Gastroesophageal sphincter (tissue), 4 donors: ENCODE data around the gene FAM53B. TPM values are rescaled to one million over a fixed set of nuclear protein-coding genes. Genes with fewer than 3 reads are reported as not detected.

ENCODE experiments used
- ATAC-seq: fragments of 150-250 bp; one replicate; pipeline ENCODE4 v1.9.1; 2016; ENCODE audit warnings: mild to moderate bottlenecking, moderate library complexity
- H3K27ac ChIP-seq, 4 donors: fragments of 200-600 bp; sonication (generic) in 3 of 4; 1 replicate in 3 of 4; 2 replicates in 1 of 4; pipeline ENCODE4 v1.5.1; 2016 to 2019
- H3K27me3 ChIP-seq: fragments of 200-600 bp; sonication (generic); one replicate; pipeline ENCODE4 v1.5.1; 2019
- H3K36me3 ChIP-seq, 2 donors: fragments of 200-600 bp; sonication (generic); one replicate each; pipeline ENCODE4 v1.5.1; 2019; ENCODE audit warnings: control low read depth in 1 of 2
- H3K4me1 ChIP-seq, 3 donors: fragments of 200-600 bp; sonication (generic); 1 replicate in 2 of 3; 2 replicates in 1 of 3; pipeline ENCODE4 v1.5.1; 2016 to 2019; ENCODE audit warnings: control low read depth in 2 of 3
- H3K4me3 ChIP-seq, 2 donors: fragments of 200-600 bp; sonication (generic); one replicate each; pipeline ENCODE4 v1.5.1; 2019; ENCODE audit warnings: mild to moderate bottlenecking in 1 of 2, moderate library complexity in 1 of 2
- H3K9me3 ChIP-seq, 3 donors: fragments of 200-600 bp; sonication (generic); one replicate each; pipeline ENCODE4 v1.5.1; 2017 to 2019; ENCODE audit warnings: control low read depth in 2 of 3
- CTCF ChIP-seq, 4 experiments: fragments of 200-600 bp in 2 of 4; fragments of 450-650 bp in 2 of 4; sonication (generic) in 1 of 4; IDR thresholded peaks; one replicate each; pipeline ENCODE4 v1.5.1; 2017 to 2019; ENCODE audit warnings: antibody characterized with exemption in 4 of 4, mild to moderate bottlenecking in 2 of 4, moderate library complexity in 2 of 4
- EP300 ChIP-seq: sonication (generic); formaldehyde crosslinking; IDR thresholded peaks from one replicate; pipeline ENCODE4 v1.6.1; 2017; ENCODE audit warnings: antibody characterized with exemption, mild to moderate bottlenecking
- POLR2A ChIP-seq, 2 donors: fragments of 450-650 bp; IDR thresholded peaks; one replicate each; pipeline ENCODE4 v1.6.1; 2017; ENCODE audit warnings: antibody characterized with exemption in 2 of 2, mild to moderate bottlenecking in 2 of 2, moderate library complexity in 1 of 2
- POLR2AphosphoS5 ChIP-seq: sonication (generic); formaldehyde crosslinking; IDR thresholded peaks from one replicate; pipeline ENCODE4 v1.6.1; 2017; ENCODE audit warnings: antibody characterized with exemption
- WGBS, 2 donors: methylation state at CpG; one replicate each; pipeline ENCODE4 v1.1.5; 2018; ENCODE audit warnings: low coverage in 1 of 2; 5-methylcytosine and 5-hydroxymethylcytosine counted together
- total RNA-seq, 4 donors: library from RNA; depleted of rRNA; stranded (reverse); fragments of >200 nt; gene quantifications; one replicate each; pipeline ENCODE4 v1.1.0, GENCODE V29; 2016

Gene FAM53B
- total RNA-seq, 4 donors from 2014 or later, result 24.5 to 33.0 (median 30.2) TPM

GRCh38 chr10:124689911-124690498, 54.2 kb downstream of the FAM53B start:
- 88 to 99% methylated on average over 5 to 10 of the region's 11 CpGs for WGBS, 2 donors
- no peaks in the 10 kb centered on the region for H3K9me3 ChIP-seq
- no peak overlapping the region for H3K4me3 ChIP-seq
- H3K4me1 ChIP-seq, result peaks cover 0 to 43% (median 8%) of the 10 kb centered on the region in 3 donors
- TF ChIP-seq POLR2A (IDR thresholded peaks at IDR 0.05) (no peak), EP300 (no peak), POLR2AphosphoS5 (no peak), CTCF (IDR thresholded peaks at IDR 0.05) (no peak)
- H3K27me3 ChIP-seq, result no peaks in the 10 kb centered on the region
- ATAC-seq, result no peak
- no peak overlapping the region for H3K27ac ChIP-seq
- H3K36me3 ChIP-seq, result peaks cover 0 to 26% of the 10 kb centered on the region in 2 donors

- 76 to 97% methylated on average over 6 of the region's 12 CpGs for WGBS, 2 donors
- ATAC-seq, result no peak
Measured at GRCh38 chr10:124688889-124689670, 55.1 kb downstream of the FAM53B start.

GRCh38 chr10:124688386-124688785, 55.8 kb downstream of the FAM53B start:
- 73 to 75% methylated on average over 2 to 3 of the region's 6 CpGs for WGBS, 2 donors
- Histone ChIP-seq H3K4me1 (peaks cover 0 to 43% (median 5%) of the 10 kb centered on the region in 3 donors), H3K27ac (no peak overlapping the region), H3K4me3 (no peak overlapping the region), H3K27me3 (no peaks in the 10 kb centered on the region), H3K9me3 (no peaks in the 10 kb centered on the region), H3K36me3 (peaks cover 0 to 13% of the 10 kb centered on the region in 2 donors)
- TF ChIP-seq POLR2AphosphoS5 (no peak), EP300 (no peak), CTCF (IDR thresholded peaks at IDR 0.05) (no peak), POLR2A (IDR thresholded peaks at IDR 0.05) (no peak)
- ATAC-seq, result no peak

More at GRCh38 chr10:124688889-124689670, 55.1 kb downstream of the FAM53B start:
- Histone ChIP-seq H3K9me3 (no peaks in the 10 kb centered on the region), H3K4me3 (no peak overlapping the region), H3K27ac (no peak overlapping the region), H3K36me3 (peaks cover 0 to 16% of the 10 kb centered on the region in 2 donors), H3K27me3 (no peaks in the 10 kb centered on the region), H3K4me1 (peaks cover 0 to 42% (median 4%) of the 10 kb centered on the region in 3 donors)
- TF ChIP-seq CTCF (IDR thresholded peaks at IDR 0.05) (no peak), POLR2AphosphoS5 (no peak), POLR2A (IDR thresholded peaks at IDR 0.05) (no peak), EP300 (no peak)

- Histone ChIP-seq H3K27ac (peak overlapping the region in 3 of 4 donors; percentile 34 to 51 (median 41)), H3K36me3 (peaks cover 0 to 19% of the 10 kb centered on the region in 2 donors), H3K4me3 (no peak overlapping the region), H3K4me1 (peaks cover 0 to 45% (median 6%) of the 10 kb centered on the region in 3 donors), H3K27me3 (no peaks in the 10 kb centered on the region), H3K9me3 (no peaks in the 10 kb centered on the region)
- WGBS, 2 donors, result 65 to 66% methylated on average over 5 to 10 of the region's 12 CpGs
- peak; percentile 40 for ATAC-seq
- TF ChIP-seq POLR2AphosphoS5 (no peak), EP300 (no peak), CTCF (IDR thresholded peaks at IDR 0.05) (no peak), POLR2A (IDR thresholded peaks at IDR 0.05) (no peak)
Measured at GRCh38 chr10:124686707-124687376, 57.3 kb downstream of the FAM53B start.
